ENCODE results near the gene USP3. TPM values are rescaled to one million over a fixed set of nuclear protein-coding genes. Genes with fewer than 3 reads are reported as not detected.

Gene USP3
- total and polyA plus RNA-seq, 2 of the 13 experiments (the other 11 are each of a cell fraction or from before 2014, with no cell fraction given): 14.3 to 61.2 TPM

GRCh38 chr15:63601704-63602185, 97.4 kb downstream of the USP3 start:
- Histone ChIP-seq H3K36me3 (replicated peaks in 1 of 2; ENCODE audit: control insufficient read depth in 1 of 2, insufficient read depth in 2 of 2, low read length in 2 of 2) (no peaks in the 10 kb centered on the region), H3K9me3 (ENCODE audit: low read length) (no peaks in the 10 kb centered on the region), H4K20me1 (ENCODE audit: insufficient read depth, low read length) (no peaks in the 10 kb centered on the region), H2AFZ (ENCODE audit: low read length) (no peak overlapping the region), H3K79me2 (ENCODE audit: insufficient read depth, low read length) (no peaks in the 10 kb centered on the region), H3K9ac (ENCODE audit: insufficient read depth, low read depth, low read length) (peak overlapping the region; percentile 86), H3K27ac (ENCODE audit: extremely low read length, insufficient read depth, low read length) (no peak overlapping the region), H3K4me1 (ENCODE audit: insufficient read depth, low read length) (peaks cover 35% of the 10 kb centered on the region), H3K4me2 (ENCODE audit: low read depth, low read length) (peak overlapping the region; percentile 89), H3K27me3 (ENCODE audit: control insufficient read depth in 1 of 2, insufficient read depth in 2 of 2, low read length in 2 of 2) (no peaks in the 10 kb centered on the region; a peak in 1 of 5 replicates), H3K4me3 (replicated peaks in 1 of 3; ENCODE audit: insufficient read depth in 1 of 3, low read depth in 2 of 3, low read length in 3 of 3) (peak overlapping the region; percentile 61 to 88 (median 79))
- ATAC-seq (no peak), DNase-seq (ENCODE audit: low spot score) (no peak), FAIRE-seq (no peak)
- BruUV-seq (replicated peaks): no TSS peak
- intact Hi-C loops (cut with micrococcal nuclease; ENCODE audit: unreplicated experiment): no loop called here
- POLR2A ChIA-PET: interaction anchor here (3.9 to 4.3 kb wide), 2 partner anchors 9 to 97 kb away, joined by 27 to 31 read pairs; partner anchors contain the start of gene USP3
- 0 out of 2 replicates have a peak, but pooled peaks have one; percentile 2 for TF ChIP-seq ZBTB7B (CRISPR knock-in tag; IDR thresholded peaks at IDR 0.05)
- no peak for TF ChIP-seq LCORL (IDR thresholded peaks at IDR 0.05)
- 0 out of 2 replicates have a peak, but pooled peaks have one; percentile 1 for TF ChIP-seq LCORL (CRISPR knock-in tag; IDR thresholded peaks at IDR 0.05)
- no peak for TF ChIP-seq ZNF644 (CRISPR knock-in tag; IDR thresholded peaks at IDR 0.05; ENCODE audit: low read depth)
- no peak for TF ChIP-seq MYNN (CRISPR knock-in tag; IDR thresholded peaks at IDR 0.05; ENCODE audit: low read depth)
- 0 out of 2 replicates have a peak, but pooled peaks have one; percentile 60 for TF ChIP-seq FOXO4 (CRISPR knock-in tag; conservative IDR thresholded peaks at IDR 0.05)
- 0 out of 2 replicates have a peak, but pooled peaks have one; percentile 7 for TF ChIP-seq ZFP91 (CRISPR knock-in tag; IDR thresholded peaks at IDR 0.05; ENCODE audit: borderline replicate concordance)
- 0 out of 2 replicates have a peak, but pooled peaks have one; percentile 11 for TF ChIP-seq ZNF446 (CRISPR knock-in tag; IDR thresholded peaks at IDR 0.05)
- no peak for TF ChIP-seq ZNF33B (CRISPR knock-in tag; IDR thresholded peaks at IDR 0.05)
- no peak for TF ChIP-seq MATR3 (CRISPR knock-in tag; IDR thresholded peaks at IDR 0.05)
- TF ChIP-seq SMC3 (IDR thresholded peaks at IDR 0.05; ENCODE audit: low read length): no peak
- WGBS (ENCODE audit: low lambda C conversion rate): 57% methylated on average over 8 of the region's 9 CpGs
- CTCF ChIA-PET (ENCODE audit: low intra/inter-chr PET ratio, low total read pairs): no interaction called here
- in situ Hi-C loops (cut with HindIII; ENCODE audit: extremely low pct_ligation_motif_present, low pct_unique_long_range_greater_than_20kb): no loop called here

All from HepG2 (cell line).